Activated gamma-delta T cell (primary cell): ENCODE results near the gene CYB5R3.

ENCODE experiments used
- DNase-seq: peaks from one replicate; lab custom pipeline; 2025; lab: John Stamatoyannopoulos, UW
- total RNA-seq, 2 donors: gene quantifications; one replicate each; lab custom pipeline; 2026; lab: John Stamatoyannopoulos, UW

The CYB5R3 gene
- 23.3 to 27.8 reads per million in 2 donors for total RNA-seq

DNA sequence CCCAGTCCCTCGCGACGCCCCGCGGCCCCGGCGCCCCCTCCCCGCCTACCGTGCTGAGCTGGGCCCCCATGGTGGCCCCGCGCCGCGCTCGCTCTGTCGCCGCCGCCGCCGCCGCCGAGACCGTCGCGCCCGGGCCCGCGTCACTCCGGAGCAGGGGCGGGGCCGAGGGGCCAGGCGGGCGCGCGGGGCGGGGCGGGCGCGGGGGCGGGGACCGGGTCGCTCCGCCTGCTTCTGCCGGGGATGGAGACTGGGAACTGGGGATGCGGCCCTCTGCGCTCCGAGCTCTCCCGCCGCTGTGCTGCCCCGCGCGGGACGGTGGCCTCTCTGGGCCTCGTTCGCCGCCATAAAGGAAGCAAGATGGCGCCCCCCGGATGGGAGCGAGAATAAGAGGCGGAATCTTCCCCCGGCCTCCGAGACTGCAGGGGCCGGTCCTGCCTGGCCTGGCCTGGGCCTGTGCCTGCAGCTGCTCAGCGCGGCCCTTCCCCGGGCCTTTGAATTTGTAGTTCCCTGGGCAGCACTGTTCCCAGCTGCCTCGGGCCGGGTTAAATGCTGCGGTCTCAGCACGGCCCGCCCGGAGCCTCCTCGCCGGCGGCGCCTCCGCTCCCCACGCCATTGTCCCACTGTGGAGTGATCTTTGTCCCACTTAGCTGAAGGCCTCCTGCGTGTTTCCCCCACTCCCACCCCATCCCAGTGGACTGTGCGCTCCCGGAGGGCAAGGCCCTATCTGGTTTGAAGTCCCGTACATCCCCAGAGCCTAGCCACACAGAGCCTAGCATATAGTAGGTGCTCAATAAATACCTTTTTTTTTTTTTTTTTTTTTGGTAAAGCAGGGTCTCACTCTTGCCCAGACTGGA is at the start of gene CYB5R3:
Gene CYB5R3 (minus strand): TSS at position 147 of the 854 bp plus-strand sequence. CDS start 77 bp downstream, at position 70.
- peak; percentile 65 for DNase-seq

DNA sequence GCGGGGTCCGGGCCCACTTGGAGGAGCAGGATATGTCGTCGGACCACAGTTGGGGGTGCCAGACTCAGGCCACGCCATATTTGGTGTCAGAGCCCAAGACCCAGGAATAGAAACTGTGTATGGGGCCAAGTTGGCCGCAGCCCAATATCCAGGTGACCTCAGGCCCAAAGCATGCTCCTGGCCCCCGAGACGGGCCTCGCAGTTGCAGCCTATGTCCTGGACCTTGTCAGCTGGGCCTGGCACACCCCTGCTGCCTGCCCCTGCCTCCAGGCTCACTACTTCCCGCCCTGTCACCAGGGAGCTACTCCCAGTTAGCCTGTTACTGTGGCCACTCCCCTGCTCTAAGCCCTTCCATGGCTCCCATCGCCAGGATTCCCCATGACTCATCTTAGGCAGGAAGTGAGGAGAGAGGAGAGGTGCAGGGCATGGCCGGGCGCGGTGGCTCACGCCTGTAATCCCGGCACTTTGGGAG is 48.4 kb upstream of the CYB5R3 start:
- no peak for DNase-seq

DNA sequence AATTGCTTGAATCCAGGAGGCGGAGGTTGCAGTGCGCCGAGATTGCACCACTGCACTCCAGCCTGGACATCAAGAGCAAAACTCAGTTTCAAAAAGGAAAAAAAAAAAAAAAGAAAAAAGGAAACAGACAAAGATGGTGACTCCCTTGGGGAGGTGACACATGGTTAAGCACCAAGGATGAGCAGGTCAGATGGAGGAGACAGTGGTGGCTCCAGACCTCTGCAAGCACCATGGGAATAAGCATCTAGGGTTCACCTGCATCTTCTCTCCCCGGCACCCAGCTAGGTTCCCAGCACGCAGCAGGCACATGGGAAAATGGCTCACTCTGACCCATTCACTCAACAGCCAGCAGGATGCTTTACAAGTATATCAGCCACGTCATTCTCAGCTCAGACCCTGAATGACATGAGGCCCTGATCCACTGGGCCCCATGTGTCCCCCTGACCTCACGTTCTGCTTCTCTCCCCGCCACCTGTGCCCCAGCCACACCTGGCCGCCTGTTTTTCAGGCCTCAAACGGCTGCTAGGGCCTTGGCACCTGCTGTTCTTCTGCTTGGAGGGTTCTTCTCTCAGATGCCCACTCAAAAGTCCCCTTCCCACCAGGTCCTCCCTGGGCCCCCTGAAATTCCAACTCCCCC is 47.3 kb upstream of the CYB5R3 start:
- DNase-seq, result no peak

DNA sequence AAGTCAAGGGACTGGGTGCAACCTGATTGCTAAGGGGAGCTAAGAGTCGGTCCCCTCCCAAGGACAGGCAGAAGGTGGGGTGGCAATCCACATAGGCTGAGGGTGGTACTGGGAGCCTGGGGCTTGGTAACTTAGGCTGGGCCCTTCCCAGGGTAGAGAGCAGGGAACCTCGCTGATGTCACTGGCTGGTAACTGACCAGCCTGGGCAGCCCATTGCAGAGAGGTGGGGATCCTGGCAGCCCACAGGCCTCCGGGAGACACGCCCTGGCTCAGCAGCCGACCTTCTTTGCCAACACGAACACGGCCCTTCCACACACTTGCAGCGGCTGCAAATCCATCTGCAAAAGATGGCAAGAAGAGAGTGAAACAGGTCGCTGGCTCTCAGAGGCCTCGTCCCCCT is 46.1 kb upstream of the CYB5R3 start:
- no peak for DNase-seq

DNA sequence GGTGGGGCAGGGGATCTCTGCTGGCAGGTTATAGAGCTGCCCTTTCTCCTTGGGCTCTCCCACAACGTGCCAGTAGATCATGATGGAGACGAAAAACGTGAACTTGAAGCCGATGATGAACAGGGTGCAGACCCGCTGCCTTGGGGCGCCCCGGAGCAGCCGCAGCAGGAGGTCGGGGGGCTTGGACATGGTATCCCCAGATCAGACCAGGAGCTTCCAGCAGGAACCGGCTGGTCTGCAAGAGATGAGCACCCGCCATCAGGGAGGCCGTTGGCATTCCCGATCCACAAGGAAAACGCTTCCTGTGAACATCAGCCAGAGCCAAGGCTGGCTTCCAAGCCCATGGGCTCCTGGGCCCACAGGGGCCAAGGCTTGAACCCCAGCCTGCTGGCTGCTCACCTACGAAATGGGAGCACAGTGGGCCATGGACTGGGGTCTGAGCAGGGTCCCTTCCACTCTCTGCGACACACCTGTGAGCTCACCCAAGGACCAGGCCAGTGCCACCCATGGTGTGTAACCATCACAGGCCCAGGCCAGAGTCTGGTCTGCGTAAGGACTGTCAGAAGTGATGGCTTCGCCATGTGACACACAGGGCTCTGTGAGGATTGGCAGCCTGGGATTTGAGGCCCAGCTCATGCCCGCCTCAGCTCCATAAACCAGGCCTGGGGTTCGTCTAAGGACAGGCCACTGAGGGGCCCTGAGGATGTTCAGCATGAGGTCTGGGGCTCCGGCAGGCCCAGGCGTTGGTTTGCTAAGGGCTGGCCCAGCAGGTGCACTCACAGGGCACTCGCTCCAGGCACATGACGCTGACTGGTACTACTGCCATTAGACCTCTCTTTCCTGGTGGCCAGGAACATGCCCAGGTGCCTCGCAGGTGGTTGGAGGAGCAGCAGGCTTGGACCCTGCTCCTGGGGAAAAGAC is 44.8 kb upstream of the CYB5R3 start:
- DNase-seq, result no peak

DNA sequence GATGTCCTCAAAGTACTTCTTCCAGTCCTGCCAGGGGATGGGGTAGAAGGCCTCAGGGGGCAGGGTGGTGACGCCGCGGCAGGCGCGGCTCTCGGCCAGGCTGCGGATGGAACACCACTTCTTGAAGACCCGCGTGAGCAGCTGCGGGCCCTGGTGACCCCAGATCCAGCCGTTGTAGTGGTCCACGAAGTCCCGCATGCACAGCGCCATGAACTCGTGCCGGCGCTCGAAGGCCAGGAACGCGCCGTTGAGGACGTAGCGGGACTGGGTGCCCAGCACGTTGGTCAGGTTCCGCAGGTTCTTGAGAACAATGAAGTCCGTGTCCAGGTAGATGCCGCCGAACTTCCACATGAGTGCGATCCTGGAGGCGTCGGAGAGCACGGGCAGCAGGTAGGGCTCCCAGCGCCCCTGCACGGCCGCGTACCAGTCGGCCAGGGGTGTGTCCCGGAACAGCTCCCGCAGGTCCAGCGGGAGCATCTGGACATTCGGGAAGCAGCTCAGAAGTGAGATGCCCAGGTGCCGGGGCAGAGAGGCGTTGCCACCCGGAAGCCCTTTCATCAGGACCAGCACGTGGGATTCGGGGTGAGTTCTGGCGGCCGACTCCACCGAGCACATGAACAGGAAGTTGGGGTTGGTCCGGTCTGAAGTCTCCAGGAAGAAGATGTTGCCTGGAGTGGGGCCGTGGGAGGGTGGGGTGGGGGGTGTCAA is 44.0 kb upstream of the CYB5R3 start:
- DNase-seq, result no peak

DNA sequence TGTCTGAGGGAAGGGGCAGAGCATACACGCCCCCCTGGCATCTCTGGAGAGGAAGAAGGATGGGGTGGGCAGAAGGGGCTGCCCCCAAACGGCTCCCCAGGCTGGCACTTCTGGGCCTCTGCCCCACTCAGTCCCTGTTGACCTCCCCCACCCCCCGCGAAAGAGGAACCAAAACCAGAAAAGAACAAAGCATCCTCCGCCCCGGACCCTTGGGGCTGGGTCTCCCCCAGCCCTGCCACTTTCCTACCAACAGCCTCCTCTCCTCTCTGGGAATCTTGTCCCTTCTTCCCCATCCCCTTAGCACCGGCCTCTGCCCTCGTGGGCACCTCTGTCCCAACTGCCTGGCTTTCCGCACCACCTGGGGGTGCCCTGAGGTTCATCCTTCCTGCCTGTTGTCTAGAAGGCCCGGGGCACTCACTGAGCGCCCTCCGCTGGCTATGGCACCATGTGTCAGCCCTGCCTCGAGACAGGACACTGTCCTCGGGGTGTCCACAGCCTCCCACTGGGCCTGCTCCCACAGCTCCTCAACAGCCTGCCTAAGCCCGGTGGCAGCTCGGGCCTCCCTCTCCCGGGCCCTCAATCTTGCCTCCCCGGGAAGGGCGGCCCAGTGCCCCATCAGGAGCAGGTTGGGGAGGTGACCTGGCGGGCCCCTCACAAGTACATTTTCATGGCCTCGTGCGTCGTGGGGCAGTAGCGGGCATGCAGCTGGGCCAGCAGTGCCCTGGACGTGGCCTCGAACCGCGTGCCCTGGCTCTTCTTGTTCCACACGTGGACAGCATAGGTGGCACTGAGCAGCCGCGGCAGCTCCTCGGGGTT is 43.3 kb upstream of the CYB5R3 start:
- DNase-seq, result no peak

DNA sequence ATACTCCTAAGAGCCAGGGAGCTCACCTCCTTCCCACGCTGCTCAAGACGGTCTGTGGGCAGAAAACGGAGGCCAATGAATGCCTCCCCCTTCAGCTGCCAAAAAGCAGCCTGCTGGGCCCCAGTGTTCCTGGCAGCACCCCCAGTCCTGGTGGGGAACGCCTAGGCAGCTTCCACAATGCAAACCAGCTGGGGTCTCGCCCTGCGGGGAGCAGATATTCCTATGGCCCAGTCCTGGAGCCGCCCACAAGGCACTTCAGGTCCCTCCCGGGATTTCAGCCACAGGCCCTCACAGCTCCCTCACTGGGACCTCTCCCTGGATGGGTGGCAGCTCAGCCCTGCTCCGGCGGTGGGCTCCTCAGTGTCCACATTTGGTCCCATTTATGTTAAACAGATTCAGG is 42.2 kb upstream of the CYB5R3 start:
- DNase-seq, result no peak

DNA sequence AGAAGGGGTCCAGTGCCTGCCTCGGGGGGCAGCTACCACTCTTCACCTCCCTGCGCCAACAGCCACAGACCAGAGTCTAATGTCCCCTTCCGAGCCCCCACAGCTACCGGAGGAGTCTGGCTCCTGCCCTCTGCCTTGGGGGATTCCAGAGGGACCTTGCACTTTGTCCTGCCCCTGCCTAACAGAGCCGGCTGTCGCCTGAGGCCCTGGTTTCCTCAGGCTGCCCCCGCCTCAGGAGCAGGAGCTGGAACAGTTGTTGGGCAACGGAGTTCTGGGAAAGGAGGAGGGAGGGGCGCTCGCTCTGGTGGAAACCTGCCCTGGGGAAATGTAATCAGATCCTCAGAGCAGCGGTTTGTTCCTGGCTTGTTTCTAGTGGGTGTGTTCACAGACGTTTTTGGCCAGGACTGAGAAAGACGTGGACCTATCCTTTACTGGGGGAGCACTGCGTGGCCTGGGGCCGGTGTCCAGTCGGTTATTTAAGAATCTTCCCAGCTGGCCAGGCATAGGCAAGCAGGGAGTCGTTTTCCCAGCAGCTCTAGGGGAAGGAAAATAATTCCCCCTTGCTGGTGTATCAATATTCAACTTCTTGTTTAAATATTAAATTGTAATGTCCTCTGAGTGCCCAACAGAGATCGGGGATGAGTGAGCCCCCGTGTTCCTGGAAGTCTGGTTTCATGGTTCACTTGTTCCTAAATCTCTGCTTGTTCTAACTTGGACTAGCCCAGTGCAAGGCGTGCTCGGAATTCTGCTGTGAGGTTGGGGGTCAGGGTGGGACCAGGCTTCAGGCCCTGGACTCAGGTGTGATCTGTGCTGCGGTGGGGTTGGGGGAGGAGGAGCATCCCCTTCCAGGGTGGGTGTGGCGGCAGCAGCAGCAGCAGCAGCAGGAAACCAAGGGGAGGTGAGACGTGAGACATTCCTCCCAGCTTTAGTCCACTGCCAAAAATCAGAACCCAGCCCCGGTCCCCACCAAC is 39.3 kb upstream of the CYB5R3 start:
- DNase-seq, result no peak

DNA sequence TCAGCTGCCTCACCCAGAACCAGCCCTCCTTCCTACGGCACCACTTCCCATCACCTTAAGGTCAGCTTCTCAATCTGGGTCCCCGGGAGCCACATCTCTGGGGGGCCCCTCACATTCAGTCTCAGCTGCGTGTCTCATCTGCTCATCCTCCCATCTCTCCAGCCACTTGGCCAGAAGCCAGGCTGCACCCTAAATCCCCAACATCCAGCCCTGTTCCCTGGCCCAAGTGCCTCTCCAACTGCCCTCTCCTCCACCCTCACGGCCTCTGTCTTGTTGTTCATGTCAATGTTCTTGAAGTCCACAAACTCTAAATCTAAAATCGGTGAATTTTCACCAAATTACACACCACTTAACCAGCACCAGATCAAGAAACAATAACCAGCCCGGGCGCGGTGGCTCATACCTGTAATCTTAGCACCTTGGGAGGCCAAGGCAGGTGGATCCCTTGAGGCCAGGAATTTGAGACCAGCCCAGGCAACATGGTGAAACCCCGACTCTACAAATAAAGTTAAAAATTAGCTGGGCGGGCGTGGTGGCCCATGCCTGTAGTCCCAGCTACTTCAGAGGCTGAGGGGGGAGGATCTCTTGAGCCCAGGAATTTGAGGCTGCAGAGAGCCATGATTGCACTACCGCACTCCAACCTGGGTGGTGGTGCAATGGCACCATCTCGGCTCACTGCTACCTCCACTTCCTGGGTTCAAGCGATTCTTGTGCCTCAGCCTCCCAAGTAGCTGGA is 37.7 kb upstream of the CYB5R3 start:
- DNase-seq, result no peak

DNA sequence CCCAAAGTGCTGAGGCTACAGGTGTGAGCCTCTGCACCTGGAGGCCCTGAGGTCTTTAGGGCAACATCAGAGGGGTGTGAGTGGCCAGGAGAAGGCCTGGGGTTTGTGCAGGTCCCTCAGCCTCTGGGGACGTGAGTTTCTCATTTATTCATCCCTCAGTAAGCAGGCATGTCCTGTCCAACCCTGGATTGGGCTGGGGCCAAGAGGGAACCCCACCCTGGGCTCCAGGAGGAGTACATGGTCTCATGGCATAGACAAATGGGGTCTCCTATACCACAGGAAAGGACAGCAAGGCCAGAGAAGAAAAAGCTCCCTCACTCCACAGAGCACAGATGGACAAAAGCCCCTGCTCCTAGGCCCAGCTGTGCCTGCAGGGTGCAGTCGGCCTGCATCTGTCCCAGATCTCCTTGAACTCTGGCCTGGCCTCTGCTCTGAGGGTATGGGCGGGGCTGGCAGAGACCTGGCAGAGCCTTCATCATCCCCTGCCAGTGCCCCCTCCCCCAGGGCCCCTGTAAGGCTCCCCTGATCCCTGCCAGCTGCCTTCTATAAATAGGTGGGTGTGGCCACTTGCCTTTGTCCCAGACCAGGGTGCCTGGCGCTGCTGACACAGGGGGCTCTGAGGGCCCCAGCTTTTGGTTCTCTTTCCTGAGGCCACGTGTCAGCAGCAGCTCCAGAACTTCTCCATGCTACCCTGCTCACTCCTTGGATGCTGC is 36.9 kb upstream of the CYB5R3 start:
- DNase-seq, result no peak

DNA sequence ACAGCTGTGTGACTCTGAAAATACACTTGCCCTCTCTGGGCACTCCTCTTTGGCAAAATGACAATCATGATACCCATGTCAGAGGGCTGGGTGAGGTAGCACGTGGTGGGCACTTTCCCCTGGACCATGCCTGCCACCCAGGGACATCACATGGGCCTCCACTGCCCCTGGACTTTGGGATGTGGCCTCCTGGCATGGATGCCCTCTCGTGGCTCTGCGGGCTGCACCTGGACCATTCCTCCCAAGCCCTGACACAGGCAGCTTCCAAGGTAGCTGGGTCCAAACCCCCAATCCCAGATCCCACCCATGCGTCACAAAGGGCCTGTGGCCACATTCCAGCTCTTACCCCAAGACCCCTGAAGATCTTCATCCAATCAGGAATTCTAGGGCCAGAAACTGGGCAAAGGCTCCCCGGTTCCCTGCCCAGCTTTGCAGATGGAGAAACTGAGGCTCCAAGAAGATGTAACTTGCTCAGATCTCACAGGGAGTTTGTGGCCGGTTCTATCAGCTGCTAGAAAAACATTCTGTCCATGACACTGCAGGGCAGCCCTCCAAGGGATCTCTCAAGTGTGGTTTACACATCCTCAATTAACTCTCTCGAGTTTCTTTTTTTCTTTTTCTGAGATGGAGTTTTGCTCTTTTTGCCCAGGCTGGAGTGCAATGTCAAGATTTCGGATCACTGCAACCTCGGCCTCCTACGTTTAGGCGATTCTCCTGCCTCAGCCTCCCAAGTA is 35.4 kb upstream of the CYB5R3 start:
- DNase-seq, result no peak

DNA sequence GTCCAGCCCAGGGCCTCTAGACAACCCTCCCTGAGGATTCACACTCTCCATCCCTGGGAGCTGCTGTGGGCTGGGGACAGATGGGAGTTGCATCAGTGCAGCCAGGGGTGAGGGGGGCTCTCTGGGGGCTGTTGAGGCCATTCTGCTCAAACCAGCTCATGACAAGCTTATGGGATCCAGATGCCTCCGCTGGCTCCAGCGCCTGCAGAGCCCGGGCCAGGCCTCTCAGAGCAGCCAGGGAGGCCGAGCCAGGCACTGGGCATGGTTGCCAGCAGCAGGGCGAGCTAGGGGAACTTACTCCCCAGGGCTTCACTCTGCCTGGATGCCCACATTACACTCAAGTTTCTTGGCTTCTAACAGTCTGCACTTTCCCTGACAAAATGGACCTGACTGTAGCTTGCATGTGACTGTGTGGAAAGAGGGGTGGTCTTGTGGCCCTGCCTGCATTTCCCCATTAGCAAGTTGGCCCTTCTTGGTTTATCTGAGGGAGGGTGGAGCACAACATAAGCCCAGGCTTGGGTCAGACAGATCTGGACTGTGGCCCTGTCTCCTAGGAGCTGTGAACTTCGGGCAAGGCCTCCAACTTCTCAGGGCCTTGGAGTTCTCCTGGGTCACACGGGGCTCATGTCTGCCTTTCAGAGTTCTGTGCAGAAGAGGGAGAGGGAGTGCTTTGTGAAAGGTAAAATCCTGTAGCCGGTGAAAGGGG is 34.5 kb upstream of the CYB5R3 start:
- DNase-seq, result no peak

DNA sequence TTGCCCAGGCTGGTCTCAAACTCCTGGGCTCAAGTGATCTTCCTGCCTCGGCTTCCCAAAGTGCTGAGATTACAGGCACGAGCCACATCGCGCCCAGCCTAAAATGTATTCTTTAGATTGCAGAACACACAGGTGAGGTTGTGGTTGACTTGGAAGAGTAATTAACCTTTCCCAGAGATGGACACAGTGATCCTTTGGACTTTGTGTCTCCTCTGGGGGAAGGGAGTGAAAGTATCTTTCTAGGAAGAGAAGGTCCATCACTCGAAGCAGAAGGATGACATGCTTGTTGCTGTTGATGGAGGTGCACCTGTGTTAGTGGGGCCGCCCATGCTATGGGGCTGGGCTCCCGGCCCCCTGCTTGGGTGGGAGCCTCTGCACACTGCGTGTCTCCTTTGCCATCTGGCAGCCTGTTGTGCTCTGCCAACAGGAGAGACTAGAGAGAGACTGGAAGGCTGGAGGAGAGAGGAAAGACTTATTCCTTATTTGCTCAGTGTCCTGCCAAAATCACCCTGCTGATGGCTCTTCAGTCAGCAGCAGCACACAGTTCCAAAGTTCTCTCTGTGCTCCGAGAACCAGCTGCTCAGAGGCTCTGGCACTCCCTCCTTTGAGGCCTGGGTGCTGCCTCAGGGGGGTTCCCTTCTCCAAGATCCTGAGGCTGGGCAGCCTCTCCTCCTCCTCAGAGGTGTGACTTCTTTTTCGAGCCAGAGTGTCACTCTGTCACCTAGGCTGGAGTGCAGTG is 33.1 kb upstream of the CYB5R3 start:
- no peak for DNase-seq

DNA sequence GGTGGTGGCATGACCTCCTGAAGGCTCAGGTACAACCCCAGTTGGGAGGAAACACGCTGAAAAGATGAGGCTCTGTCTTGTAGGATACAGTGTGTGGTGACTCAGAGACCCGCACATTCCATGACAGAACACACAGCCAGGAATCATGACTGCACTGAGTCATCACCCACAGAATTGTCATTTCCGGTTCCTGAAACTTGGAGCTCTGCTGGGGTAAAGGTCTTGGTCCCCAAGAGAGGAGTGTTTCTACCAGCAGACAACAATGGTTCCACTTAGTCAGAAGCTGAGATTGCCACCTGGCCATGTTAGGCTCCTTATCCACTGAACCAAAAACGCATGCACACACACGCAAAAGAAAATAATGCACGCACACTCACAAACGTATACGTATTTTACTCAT is 31.5 kb upstream of the CYB5R3 start:
- DNase-seq, result no peak

DNA sequence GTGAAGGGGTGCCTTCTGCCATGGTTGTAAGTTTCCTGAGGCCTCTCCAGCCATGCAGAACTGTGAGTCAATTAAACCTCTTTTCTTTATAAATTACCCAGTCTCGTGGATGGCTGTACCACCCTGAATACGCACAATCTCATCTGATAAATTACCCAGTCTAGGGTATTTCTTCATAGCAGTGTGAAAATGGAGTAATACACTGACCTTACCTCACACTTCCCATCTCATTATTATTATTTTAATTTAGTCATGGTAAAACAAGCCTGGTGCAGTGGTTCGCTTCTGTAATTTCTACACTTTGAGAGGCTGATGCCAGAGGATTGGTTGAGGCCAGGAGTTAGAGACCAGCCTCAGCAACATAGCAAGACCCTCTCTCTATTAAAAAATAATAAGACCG is 30.5 kb upstream of the CYB5R3 start:
- DNase-seq, result no peak
